ENCODE results near the gene MITF.

MITF gene

DNA sequence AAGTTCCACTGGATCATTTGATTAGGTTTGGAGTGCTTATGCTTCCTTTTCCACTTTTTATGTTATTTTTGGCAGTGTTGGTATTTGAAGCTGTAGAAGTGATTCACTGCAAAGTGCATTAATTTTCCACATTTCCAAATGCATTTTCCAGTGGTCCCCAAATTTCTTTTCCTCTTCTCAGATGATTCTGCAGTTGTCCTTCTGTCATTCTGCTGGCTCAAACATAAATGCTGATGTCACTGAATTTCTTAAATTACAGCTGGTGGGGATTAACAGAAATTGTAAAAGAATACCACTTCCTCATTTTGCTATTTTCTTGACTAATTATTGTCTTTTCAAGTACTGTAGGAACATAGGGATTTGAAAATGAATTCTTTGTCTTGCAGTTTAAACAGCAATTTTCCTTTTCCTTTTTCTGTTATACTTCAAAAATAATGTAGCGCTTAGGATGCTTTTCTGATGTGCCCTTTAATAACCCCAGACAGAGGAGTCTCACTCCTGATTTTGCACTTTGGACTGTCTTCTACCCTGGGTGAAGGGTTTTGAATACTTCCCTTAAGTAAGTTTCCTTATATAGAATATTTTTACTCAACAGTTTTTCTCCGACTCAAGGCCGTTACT is 25.0 kb downstream of the MITF start:
- no peaks in the 10 kb centered on the region for H3K27me3 Mint-ChIP-seq
- H3K27ac Mint-ChIP-seq: no peak overlapping the region
- H3K9me3 Mint-ChIP-seq: no peaks in the 10 kb centered on the region
- no peak overlapping the region for H3K4me3 Mint-ChIP-seq
- no peak for ATAC-seq
- no peaks in the 10 kb centered on the region for H3K36me3 Mint-ChIP-seq
- H3K4me1 Mint-ChIP-seq: no peaks in the 10 kb centered on the region

DNA sequence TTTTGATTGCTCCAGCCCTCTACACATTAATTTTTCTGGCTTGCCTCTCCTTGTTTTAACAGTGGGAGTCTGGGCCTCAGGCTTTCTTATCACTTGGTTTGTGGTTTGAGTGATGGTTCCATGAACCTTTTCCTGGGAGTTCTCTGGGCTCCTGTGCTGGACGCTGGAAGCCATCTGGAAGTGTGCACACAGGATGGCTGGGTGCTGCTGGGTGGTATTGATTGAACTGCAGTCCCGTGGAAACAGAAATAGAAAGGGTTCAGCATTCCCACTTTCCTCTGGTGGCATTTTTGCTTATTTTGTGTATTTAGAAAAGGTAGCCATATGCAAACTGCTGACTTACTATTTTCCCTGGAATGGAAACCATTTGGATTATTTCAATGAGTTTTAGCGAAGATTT is 25.6 kb downstream of the MITF start:
- H3K27me3 Mint-ChIP-seq: no peaks in the 10 kb centered on the region
- H3K9me3 Mint-ChIP-seq: no peaks in the 10 kb centered on the region
- H3K4me3 Mint-ChIP-seq: no peak overlapping the region
- no peak overlapping the region for H3K27ac Mint-ChIP-seq
- no peaks in the 10 kb centered on the region for H3K36me3 Mint-ChIP-seq
- no peaks in the 10 kb centered on the region for H3K4me1 Mint-ChIP-seq
- ATAC-seq: no peak

DNA sequence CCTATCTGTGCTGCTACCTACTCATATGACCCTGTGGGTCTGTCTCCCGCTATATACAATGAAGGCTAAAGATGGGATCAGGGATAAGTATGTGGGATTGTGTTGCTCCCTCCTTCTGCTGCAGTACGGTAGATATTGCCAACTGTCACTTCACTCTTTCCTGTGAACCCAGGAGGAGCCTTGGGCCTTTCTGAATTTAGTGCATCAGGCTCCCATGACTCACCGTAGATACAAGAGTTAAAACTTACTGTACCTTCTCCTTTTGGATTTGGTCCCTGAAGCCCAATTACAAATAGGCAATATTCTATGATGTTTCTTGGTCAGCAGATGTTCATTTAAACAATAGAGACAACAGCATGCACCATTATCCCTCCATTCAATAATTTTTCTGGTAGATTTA is 27.4 kb downstream of the MITF start:
- H3K27ac Mint-ChIP-seq: no peak overlapping the region

DNA sequence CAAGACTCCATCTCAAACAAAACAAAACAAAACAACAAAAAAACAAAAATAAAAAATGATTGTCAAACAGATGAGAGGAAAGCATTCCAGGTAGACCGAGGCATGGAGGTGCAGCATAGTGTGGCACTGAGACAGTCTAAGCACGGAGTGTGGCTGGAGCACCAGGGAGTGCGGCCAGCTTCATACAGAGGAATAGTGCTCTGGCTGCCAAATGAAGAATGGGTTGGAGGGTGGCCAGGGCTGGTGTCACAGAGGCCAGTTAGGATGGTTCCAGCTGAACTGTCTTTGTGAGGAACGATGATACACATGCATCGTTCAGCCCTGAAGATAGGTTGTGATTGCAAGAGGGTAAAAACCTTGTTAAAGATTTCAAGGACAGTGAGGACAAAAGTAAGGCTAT is 28.3 kb downstream of the MITF start:
- H3K27ac Mint-ChIP-seq: no peak overlapping the region
- H3K27me3 Mint-ChIP-seq: no peaks in the 10 kb centered on the region
- no peaks in the 10 kb centered on the region for H3K9me3 Mint-ChIP-seq
- no peak overlapping the region for H3K4me3 Mint-ChIP-seq
- ATAC-seq: no peak
- H3K4me1 Mint-ChIP-seq: no peaks in the 10 kb centered on the region
- no peaks in the 10 kb centered on the region for H3K36me3 Mint-ChIP-seq

More for the DNA sequence above, 27.4 kb downstream of the MITF start:
- Mint-ChIP-seq H3K4me1 (no peaks in the 10 kb centered on the region), H3K27me3 (no peaks in the 10 kb centered on the region), H3K4me3 (no peak overlapping the region), H3K36me3 (no peaks in the 10 kb centered on the region), H3K9me3 (no peaks in the 10 kb centered on the region)
- no peak for ATAC-seq

DNA sequence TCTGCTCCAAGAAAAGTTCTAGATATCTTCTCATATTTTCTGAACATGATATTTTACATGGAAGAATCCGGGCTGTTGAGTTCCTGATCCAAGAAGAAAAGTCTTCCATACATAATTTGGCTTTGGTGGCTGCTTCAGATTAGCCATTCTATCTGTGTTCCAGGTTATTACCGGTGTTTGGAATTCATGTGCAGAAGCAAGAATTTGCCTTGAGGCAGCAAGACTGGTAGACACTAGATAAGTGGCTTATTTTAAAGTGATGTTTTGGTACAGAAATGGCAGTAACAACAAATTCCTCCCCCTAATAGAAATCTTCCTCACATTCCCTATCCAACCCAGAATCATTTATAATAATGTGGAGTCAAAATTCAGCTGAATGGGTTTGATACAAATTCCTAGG is 29.2 kb downstream of the MITF start:
- Mint-ChIP-seq H3K27me3 (no peaks in the 10 kb centered on the region), H3K9me3 (no peaks in the 10 kb centered on the region)

DNA sequence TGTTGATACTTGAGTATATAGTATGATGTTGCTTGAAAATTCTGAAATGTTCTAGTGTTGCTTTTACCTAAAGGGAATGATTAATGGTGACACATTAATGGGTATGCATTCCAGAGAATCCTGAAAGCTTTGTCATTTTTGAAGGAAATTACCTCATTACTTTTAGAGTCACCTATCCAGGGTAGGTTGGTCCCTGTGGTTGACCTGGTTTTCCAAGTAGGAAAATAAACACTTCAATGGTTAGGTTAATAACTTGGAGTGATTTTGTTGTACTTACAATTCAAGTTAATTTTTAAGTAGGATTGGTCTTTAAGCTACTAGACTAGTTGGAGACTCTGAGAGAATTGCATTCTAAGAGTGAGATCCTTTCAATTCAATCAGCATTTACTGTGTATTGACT is 31.0 kb downstream of the MITF start:
- Mint-ChIP-seq H3K36me3 (no peaks in the 10 kb centered on the region), H3K4me3 (no peak overlapping the region), H3K27me3 (no peaks in the 10 kb centered on the region), H3K4me1 (no peaks in the 10 kb centered on the region), H3K27ac (no peak overlapping the region), H3K9me3 (peaks cover 3% of the 10 kb centered on the region)
- ATAC-seq: no peak

More for the DNA sequence above, 29.2 kb downstream of the MITF start:
- Mint-ChIP-seq H3K27ac (no peak overlapping the region), H3K4me3 (no peak overlapping the region), H3K4me1 (no peaks in the 10 kb centered on the region), H3K36me3 (no peaks in the 10 kb centered on the region)
- ATAC-seq: no peak

DNA sequence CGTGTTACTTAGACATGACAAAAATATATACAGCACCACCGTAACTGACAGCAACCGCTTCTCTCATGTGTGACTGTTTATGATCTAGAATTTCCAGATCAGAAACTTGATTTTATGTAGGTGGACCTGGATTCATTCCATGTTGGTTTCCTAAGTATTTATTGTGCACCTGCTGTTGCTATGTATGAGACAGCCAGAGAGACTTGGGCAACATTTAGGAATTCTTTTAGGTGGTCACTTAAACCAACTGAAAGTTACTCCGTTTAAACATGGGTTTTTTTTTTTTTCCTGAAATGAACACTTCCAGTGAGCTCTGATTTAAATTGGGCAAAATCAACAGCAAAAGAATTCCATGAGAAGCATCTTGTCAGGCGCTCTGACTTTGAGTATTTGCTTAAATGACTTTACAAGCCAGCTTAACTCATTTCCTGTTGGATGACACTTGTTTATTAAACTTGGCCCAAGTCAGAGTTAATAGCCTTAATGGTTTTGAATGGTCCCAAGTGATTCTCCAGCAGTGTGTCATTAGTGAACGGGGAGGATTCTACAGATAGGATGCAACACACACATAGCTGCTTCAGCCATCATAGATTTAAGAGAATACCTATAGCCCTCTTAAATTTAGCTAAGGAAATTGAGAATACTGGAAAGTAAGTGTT is 31.8 kb downstream of the MITF start:
- peaks cover 3% of the 10 kb centered on the region for H3K9me3 Mint-ChIP-seq
- H3K36me3 Mint-ChIP-seq: no peaks in the 10 kb centered on the region
- H3K27me3 Mint-ChIP-seq: no peaks in the 10 kb centered on the region
- no peaks in the 10 kb centered on the region for H3K4me1 Mint-ChIP-seq
- H3K27ac Mint-ChIP-seq: no peak overlapping the region
- H3K4me3 Mint-ChIP-seq: no peak overlapping the region
- ATAC-seq: no peak

DNA sequence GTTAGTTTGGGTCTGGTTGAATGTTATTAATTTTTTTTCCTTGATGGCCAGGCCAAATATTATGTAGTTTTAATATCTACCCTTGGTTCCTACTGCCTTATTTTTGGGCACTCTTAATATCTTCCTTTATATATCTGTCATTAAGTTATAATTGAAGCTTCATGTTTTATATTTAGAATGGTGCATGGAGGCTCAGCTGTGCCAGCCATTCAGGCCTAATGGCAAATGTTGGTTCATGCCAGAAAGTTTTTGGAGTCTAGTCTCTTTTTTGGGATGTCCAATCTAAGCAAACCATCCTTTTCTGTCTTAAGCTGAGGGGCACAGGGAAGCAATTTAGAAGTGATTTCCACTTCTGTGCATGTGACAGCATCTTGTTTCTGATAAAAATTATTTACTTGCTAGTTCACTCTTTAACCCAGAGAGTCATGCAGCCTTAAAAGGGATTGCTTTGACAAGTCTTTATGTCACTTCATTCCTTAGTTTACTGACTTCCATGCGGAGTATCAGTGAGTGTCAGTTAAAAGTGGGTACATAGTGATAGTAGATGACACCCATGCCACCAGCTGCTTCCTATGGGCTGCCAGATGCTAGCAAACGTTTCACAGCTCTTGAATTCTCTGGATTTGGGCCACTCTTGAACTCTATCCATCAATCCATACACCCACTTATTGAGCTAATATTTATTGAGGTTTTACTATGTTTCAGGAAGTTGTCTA is 33.0 kb downstream of the MITF start:
- Mint-ChIP-seq H3K4me3 (no peak overlapping the region), H3K4me1 (no peaks in the 10 kb centered on the region), H3K27ac (no peak overlapping the region), H3K9me3 (peaks cover 3% of the 10 kb centered on the region), H3K27me3 (no peaks in the 10 kb centered on the region), H3K36me3 (no peaks in the 10 kb centered on the region)
- no peak for ATAC-seq

DNA sequence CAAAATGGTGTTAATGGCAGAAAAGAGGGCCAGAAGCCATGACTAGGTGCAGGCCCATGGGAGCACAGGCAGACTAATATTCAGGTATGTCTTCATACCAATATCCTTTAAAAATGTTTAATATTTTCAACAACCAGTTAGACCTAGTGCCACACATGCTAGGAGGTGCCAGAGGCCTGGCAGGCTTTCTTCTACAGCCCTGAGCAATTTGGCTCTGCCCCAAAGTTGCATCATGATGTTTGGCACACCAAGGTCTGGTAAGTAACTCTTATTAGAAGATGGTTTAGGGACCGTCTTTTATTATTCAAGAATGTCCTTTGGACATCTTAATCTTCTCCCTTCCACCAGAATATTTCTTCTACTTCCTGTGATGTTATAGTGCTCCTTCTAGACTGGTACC is 34.8 kb downstream of the MITF start:
- no peaks in the 10 kb centered on the region for H3K27me3 Mint-ChIP-seq
- H3K9me3 Mint-ChIP-seq: peaks cover 8% of the 10 kb centered on the region
- H3K27ac Mint-ChIP-seq: no peak overlapping the region
- no peak for ATAC-seq
- H3K36me3 Mint-ChIP-seq: no peaks in the 10 kb centered on the region
- H3K4me1 Mint-ChIP-seq: no peaks in the 10 kb centered on the region
- H3K4me3 Mint-ChIP-seq: no peak overlapping the region

DNA sequence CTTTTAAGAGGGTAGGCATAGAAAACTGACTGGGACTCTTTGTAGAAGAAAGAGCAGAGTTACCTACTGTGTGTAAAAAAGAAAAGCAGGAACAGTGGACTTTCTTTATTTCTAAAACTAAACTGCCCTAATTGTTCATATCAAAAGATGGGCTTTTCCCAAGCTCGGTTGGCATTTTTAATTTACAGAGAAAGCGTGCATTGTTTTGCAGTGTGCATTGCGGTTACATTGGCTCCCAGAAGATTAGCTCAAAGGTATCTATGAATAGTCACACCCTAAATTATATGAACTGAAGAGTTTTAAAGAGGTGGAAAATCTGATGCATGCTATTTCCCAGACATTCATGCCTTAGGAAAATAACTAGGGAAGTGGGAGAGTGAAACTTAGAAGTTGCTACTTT is 36.5 kb downstream of the MITF start:
- Mint-ChIP-seq H3K9me3 (peaks cover 8% of the 10 kb centered on the region), H3K27me3 (no peaks in the 10 kb centered on the region), H3K27ac (no peak overlapping the region), H3K4me1 (no peaks in the 10 kb centered on the region), H3K4me3 (no peak overlapping the region), H3K36me3 (no peaks in the 10 kb centered on the region)
- ATAC-seq: no peak

DNA sequence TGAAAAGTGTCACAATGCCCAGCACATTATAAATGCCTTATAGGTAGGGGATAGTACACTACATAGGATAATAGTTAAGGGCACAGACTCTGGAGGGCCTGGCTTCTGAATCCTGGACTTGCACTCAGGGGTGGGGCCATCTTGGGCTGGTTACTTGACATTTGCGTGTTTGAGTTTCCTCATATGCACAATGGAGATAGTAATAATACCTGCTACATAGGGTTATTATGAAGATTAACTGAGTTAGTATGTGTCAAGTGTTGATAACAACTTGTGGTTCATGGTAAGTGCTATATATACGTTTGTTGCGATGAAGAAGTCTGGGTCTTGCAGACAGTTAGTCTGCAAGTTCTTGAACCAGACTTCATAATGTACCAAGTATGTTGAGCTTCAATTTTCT is 37.0 kb downstream of the MITF start:
- Mint-ChIP-seq H3K4me1 (no peaks in the 10 kb centered on the region), H3K36me3 (no peaks in the 10 kb centered on the region), H3K9me3 (peaks cover 8% of the 10 kb centered on the region), H3K27ac (no peak overlapping the region), H3K4me3 (no peak overlapping the region), H3K27me3 (no peaks in the 10 kb centered on the region)
- ATAC-seq: no peak

DNA sequence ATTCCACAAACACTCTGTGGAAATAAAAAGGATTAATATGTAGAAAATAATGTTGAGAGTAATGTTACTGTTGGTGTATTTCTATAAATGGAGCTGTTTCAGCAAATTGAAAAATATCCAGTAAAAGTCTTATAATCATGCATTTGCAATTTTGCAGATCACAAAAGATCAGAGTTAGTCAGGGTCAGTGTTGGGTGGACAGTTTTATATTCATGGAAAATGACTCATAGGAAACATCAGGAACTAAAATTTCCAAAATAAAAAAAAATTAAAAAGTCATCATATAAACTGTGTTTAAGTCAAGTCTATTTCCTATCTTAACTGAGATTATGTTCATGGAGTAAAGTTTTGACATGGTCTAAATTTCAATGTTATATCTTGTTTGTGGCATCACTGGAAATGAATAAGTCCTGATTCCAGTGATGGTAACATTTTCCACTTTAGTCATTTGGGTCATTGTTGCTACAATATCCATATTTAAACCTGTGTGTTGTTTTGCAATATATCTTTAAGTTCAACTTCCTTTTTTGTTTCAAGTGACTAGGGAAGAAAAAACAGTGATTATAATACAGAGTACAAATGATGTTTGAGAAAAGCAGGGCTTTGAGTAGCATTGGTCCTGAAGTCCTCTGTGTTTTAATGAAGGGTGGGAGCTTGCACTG is 37.8 kb downstream of the MITF start:
- ATAC-seq: no peak
- Mint-ChIP-seq H3K27me3 (no peaks in the 10 kb centered on the region), H3K27ac (no peak overlapping the region), H3K36me3 (no peaks in the 10 kb centered on the region), H3K4me3 (no peak overlapping the region), H3K4me1 (no peaks in the 10 kb centered on the region), H3K9me3 (peaks cover 8% of the 10 kb centered on the region)

DNA sequence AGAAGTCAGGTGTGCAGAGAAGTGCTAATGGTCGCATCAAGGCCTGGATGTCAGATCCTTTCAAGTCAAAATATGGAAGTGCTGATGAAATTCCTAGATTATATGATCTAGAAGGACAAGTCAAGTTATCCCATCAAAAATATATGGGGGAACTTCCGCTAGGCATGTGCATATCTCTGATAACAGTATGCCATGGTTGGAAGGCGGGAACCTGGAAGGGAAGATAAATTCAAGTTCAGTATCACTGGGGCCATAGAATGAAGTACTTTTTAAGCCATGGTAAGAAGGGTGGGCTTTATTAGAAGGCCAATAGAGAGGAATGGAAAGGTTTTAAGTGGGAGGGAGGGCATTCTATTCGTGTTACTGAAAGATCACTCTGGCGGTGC is 38.3 kb downstream of the MITF start:
- no peaks in the 10 kb centered on the region for H3K27me3 Mint-ChIP-seq
- no peak overlapping the region for H3K27ac Mint-ChIP-seq
- no peaks in the 10 kb centered on the region for H3K36me3 Mint-ChIP-seq
- no peaks in the 10 kb centered on the region for H3K4me1 Mint-ChIP-seq
- no peak for ATAC-seq
- H3K9me3 Mint-ChIP-seq: peaks cover 8% of the 10 kb centered on the region
- H3K4me3 Mint-ChIP-seq: no peak overlapping the region

DNA sequence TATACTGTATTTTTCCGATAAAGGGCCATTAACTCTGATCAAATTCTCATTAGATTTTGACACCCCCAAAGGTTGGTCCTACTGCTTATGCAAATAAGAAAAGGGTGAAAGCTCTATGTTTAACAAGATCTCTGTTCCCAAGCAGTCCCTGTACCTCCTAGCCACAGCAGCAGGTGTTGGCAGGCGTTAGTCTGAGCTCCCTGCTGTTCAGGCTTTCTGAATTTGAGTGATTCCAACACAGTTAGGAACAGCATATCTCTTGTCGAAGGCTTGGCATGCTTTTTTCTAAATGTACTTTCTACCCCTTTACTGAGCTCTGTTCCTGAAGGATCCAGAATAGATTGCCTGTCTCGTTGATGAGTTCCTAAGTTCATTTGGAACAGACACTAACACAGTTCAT is 42.3 kb downstream of the MITF start:
- no peak overlapping the region for H3K27ac Mint-ChIP-seq
- peaks cover 5% of the 10 kb centered on the region for H3K9me3 Mint-ChIP-seq
- no peaks in the 10 kb centered on the region for H3K27me3 Mint-ChIP-seq
- ATAC-seq: no peak
- no peaks in the 10 kb centered on the region for H3K36me3 Mint-ChIP-seq
- H3K4me3 Mint-ChIP-seq: no peak overlapping the region
- no peaks in the 10 kb centered on the region for H3K4me1 Mint-ChIP-seq

DNA sequence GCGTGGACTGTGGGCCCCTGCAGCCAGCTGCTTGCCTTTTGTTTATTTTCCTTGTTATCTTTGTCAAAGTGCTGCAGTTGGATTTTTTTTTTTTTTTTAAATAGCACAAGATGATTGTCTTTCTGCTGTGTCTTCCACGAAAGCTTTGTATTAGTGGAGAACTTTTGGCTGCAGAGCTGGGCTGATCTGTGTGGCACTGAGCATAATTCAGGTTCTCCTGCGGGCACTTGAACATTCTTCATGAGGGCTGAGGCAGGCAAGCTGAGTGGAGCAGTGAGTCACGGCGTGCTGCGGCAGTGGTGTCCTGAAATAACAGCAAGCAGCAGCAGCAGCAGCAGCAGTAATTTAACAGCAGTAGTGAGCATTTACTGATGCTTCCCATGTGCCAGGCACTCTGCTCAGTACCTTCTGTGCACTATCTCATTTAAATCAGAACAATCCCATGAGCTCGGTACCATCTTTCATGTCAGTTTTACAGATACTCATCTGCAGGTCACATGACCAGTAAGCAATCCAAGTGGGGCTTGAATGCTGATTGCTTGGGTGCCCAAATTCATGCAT is 45.8 kb downstream of the MITF start:
- no peaks in the 10 kb centered on the region for H3K4me1 Mint-ChIP-seq
- H3K27ac Mint-ChIP-seq: no peak overlapping the region
- H3K4me3 Mint-ChIP-seq: no peak overlapping the region

More for the DNA sequence above, 45.8 kb downstream of the MITF start:
- Mint-ChIP-seq H3K27me3 (no peaks in the 10 kb centered on the region), H3K36me3 (no peaks in the 10 kb centered on the region), H3K9me3 (no peaks in the 10 kb centered on the region)
- no peak for ATAC-seq

Measured in stimulated activated memory B cell treated with anti-CD40 and anti-IgM and Interleukin-4, amounts not matched to agents 10 μg/mL and 1 μg/mL and 100 μg/mL, for 72 hours (primary cell).